H9 (cell line): Measurements from ENCODE around the gene CKLF. TPM values are rescaled to one million over a fixed set of nuclear protein-coding genes. Genes with fewer than 3 reads are reported as not detected.

Source experiments
- DNase-seq: peaks from one replicate; pipeline ENCODE4 v3.0.0-alpha.2; 2017
- H2AFZ ChIP-seq: one replicate; pipeline ENCODE4 v1.6.1; 2013; ENCODE audit warnings: mild to moderate bottlenecking, low read length, control low read depth, moderate library complexity
- H2AK5ac ChIP-seq: 2 replicates; pipeline ENCODE4 v1.6.1; 2013; ENCODE audit warnings: low read length, control low read depth, mixed read lengths; ENCODE audit not compliant: insufficient read length
- H2BK120ac ChIP-seq: one replicate; pipeline ENCODE4 v1.6.1; 2013; ENCODE audit warnings: low read depth, mild to moderate bottlenecking, low read length, control low read depth, inconsistent platforms; ENCODE audit not compliant: poor library complexity, severe bottlenecking
- H2BK12ac ChIP-seq: 2 replicates; pipeline ENCODE4 v1.6.1; 2013; ENCODE audit warnings: low read length, control low read depth, mixed read lengths, low read depth; ENCODE audit not compliant: insufficient read length
- H2BK15ac ChIP-seq: 2 replicates; pipeline ENCODE4 v1.6.1; 2013; ENCODE audit warnings: low read depth, low read length, control low read depth
- H2BK20ac ChIP-seq: one replicate; pipeline ENCODE4 v1.6.1; 2013; ENCODE audit warnings: low read depth, mild to moderate bottlenecking, low read length, control low read depth, inconsistent platforms; ENCODE audit not compliant: poor library complexity, severe bottlenecking
- H2BK5ac ChIP-seq: 2 replicates; pipeline ENCODE4 v1.6.1; 2013; ENCODE audit warnings: low read length, control low read depth, mixed read lengths; ENCODE audit not compliant: insufficient read length
- H3K14ac ChIP-seq: 2 replicates; pipeline ENCODE4 v1.6.1; 2013; ENCODE audit warnings: low read length, control low read depth; ENCODE audit not compliant: insufficient read depth
- H3K18ac ChIP-seq: 2 replicates; pipeline ENCODE4 v1.6.1; 2013; ENCODE audit warnings: low read depth, mild to moderate bottlenecking, mixed read lengths, low read length, control low read depth; ENCODE audit not compliant: insufficient read length
- H3K23ac ChIP-seq: 2 replicates; pipeline ENCODE4 v1.6.1; 2013; ENCODE audit warnings: low read length, control low read depth, mixed read lengths, low read depth; ENCODE audit not compliant: insufficient read length
- H3K23me2 ChIP-seq: 2 replicates; pipeline ENCODE4 v1.6.1; 2013; ENCODE audit warnings: low read depth, mild to moderate bottlenecking, mixed read lengths, low read length, control low read depth; ENCODE audit not compliant: insufficient read length, poor library complexity, severe bottlenecking
- H3K27ac ChIP-seq: 2 replicates; pipeline ENCODE4 v1.5.1; 2013; ENCODE audit warnings: low read length, control low read depth, mixed read lengths, low read depth; ENCODE audit not compliant: insufficient read length
- H3K27me3 ChIP-seq: 2 replicates; pipeline ENCODE4 v1.6.1; 2013; ENCODE audit warnings: low read length, control low read depth, inconsistent platforms; ENCODE audit not compliant: insufficient read depth
- H3K4ac ChIP-seq: 2 replicates; pipeline ENCODE4 v1.6.1; 2013; ENCODE audit warnings: low read depth, mild to moderate bottlenecking, control low read depth, inconsistent platforms, low read length, moderate library complexity
- H3K4me1 ChIP-seq: 2 replicates; pipeline ENCODE4 v1.6.1; 2013; ENCODE audit warnings: low read length, control low read depth, inconsistent platforms; ENCODE audit not compliant: insufficient read depth
- H3K4me2 ChIP-seq: 2 replicates; pipeline ENCODE4 v1.6.1; 2013; ENCODE audit warnings: low read length, control low read depth, mixed read lengths; ENCODE audit not compliant: insufficient read length, insufficient read depth
- H3K56ac ChIP-seq: 2 replicates; pipeline ENCODE4 v1.6.1; 2013; ENCODE audit warnings: low read depth, mild to moderate bottlenecking, mixed read lengths, low read length, control low read depth; ENCODE audit not compliant: insufficient read length
- H3K79me1 ChIP-seq: 2 replicates; pipeline ENCODE4 v1.6.1; 2013; ENCODE audit warnings: low read depth, mild to moderate bottlenecking, moderate library complexity, low read length, control low read depth, inconsistent platforms; ENCODE audit not compliant: insufficient read depth, poor library complexity, severe bottlenecking
- H3K79me2 ChIP-seq: 2 replicates; pipeline ENCODE4 v1.6.1; 2013; ENCODE audit warnings: low read length, control low read depth, inconsistent platforms; ENCODE audit not compliant: insufficient read depth
- H3K9ac ChIP-seq: 2 replicates; pipeline ENCODE4 v1.6.1; 2013; ENCODE audit warnings: low read length, control low read depth, mixed read lengths; ENCODE audit not compliant: insufficient read length; ENCODE audit errors: extremely low read depth
- H3K9me3 ChIP-seq: one replicate; pipeline ENCODE4 v1.6.1; 2013; ENCODE audit warnings: low read depth, low read length, inconsistent platforms; ENCODE audit not compliant: control insufficient read depth
- H3T11ph ChIP-seq: one replicate; pipeline ENCODE4 v1.6.1; 2013; ENCODE audit warnings: mild to moderate bottlenecking, low read length, control low read depth, inconsistent platforms
- H4K20me1 ChIP-seq: one replicate; pipeline ENCODE4 v1.6.1; 2013; ENCODE audit not compliant: control insufficient read depth, insufficient read length, insufficient read depth
- H4K5ac ChIP-seq: 2 replicates; pipeline ENCODE4 v1.6.1; 2013; ENCODE audit warnings: low read depth, mild to moderate bottlenecking, mixed read lengths, low read length, control low read depth; ENCODE audit not compliant: insufficient read length
- H4K8ac ChIP-seq: replicated peaks from 2 replicates; pipeline ENCODE4 v1.6.1; 2013; ENCODE audit warnings: low read length, control low read depth, mixed read lengths, low read depth; ENCODE audit not compliant: insufficient read length
- H4K91ac ChIP-seq: 2 replicates; pipeline ENCODE4 v1.6.1; 2013; ENCODE audit warnings: low read depth, mild to moderate bottlenecking, moderate library complexity, mixed read lengths, low read length, control low read depth; ENCODE audit not compliant: insufficient read length
- H3K27ac Mint-ChIP-seq, 3 experiments: 2 replicates in 2 of 3; 3 replicates in 1 of 3; pipeline ENCODE4 v1.8.0; 2020 to 2021; ENCODE audit warnings: mixed read lengths in 3 of 3, mild to moderate bottlenecking in 1 of 3, moderate library complexity in 1 of 3
- H3K27me3 Mint-ChIP-seq: 2 replicates; pipeline ENCODE4 v1.8.0; 2021; ENCODE audit warnings: low read depth, mild to moderate bottlenecking, moderate library complexity, mixed read lengths
- H3K36me3 Mint-ChIP-seq, 3 experiments: 2 replicates in 2 of 3; 3 replicates in 1 of 3; pipeline ENCODE4 v1.8.0; 2020 to 2021; ENCODE audit warnings: low read depth in 3 of 3, mixed read lengths in 3 of 3; ENCODE audit not compliant: insufficient read depth in 1 of 3
- H3K4me1 Mint-ChIP-seq, 2 experiments: 2 replicates each; pipeline ENCODE4 v1.8.0; 2020; ENCODE audit warnings: mixed read lengths in 2 of 2
- H3K4me3 Mint-ChIP-seq, 2 experiments: 2 replicates in 1 of 2; 3 replicates in 1 of 2; pipeline ENCODE4 v1.8.0; 2020 to 2021; ENCODE audit warnings: mild to moderate bottlenecking in 2 of 2, mixed read lengths in 2 of 2, moderate library complexity in 1 of 2
- H3K9me3 Mint-ChIP-seq, 2 experiments: 2 replicates in 1 of 2; 3 replicates in 1 of 2; pipeline ENCODE4 v1.8.0; 2020; ENCODE audit warnings: mild to moderate bottlenecking in 2 of 2, mixed read lengths in 2 of 2, moderate library complexity in 1 of 2
- WGBS: extraction: QIAGEN DNeasy Blood & Tissue Kit; methylation state at CpG from one replicate; pipeline ENCODE4 v1.1.7; 2013; ENCODE audit warnings: missing lambda C conversion rate, low lambda C conversion rate, mixed read lengths; ENCODE audit not compliant: insufficient read length; ENCODE audit errors: extremely low coverage; 5-methylcytosine and 5-hydroxymethylcytosine counted together
- total RNA-seq: library from RNA; stranded (reverse); gene quantifications from 2 replicates; pipeline ENCODE4 v1.2.1, GENCODE V29; 2021
- TF ChIP-seq, protein P1 (sequence below): fragments of 200-600 bp; sonication (generic); conservative IDR thresholded peaks from 3 replicates; pipeline ENCODE4 v1.8.0; 2021; ENCODE audit warnings: antibody characterized with exemption, mild to moderate bottlenecking

Gene CKLF
- total RNA-seq, 1 experiment from 2014 or later = 23.1 TPM

DNA sequence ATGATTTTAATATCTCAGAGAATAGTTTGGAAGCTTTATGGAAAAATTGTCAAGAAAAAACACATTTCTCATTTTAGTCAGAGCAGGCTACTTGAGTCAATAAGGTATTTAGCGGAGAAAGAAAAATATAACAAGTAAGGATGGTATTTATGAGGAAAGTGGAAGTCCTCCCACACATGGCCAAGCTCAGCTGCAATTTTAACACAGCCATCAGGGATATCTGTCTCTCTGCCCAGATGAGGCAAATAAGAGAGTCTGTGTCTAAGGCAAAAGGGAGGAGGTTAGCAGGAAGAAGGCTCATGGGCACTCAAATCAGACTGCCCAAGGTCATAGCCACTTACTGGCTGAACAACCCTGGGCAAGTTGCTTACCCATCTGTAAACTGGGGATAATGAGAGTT lies 21.7 kb downstream of the CKLF start:
- Histone ChIP-seq H3K18ac (no peak overlapping the region), H2BK120ac (no peak overlapping the region), H3K23ac (no peak overlapping the region), H3K4me1 (no peaks in the 10 kb centered on the region), H3K79me1 (no peaks in the 10 kb centered on the region), H3K9ac (no peak overlapping the region), H2AFZ (no peak overlapping the region), H4K20me1 (no peaks in the 10 kb centered on the region), H2AK5ac (no peak overlapping the region), H4K91ac (no peak overlapping the region), H3K27ac (no peak overlapping the region), H3K14ac (no peak overlapping the region), H3K4ac (no peak overlapping the region), H3T11ph (no peak overlapping the region), H2BK12ac (no peak overlapping the region), H3K4me2 (no peak overlapping the region), H2BK15ac (no peak overlapping the region), H3K23me2 (no peaks in the 10 kb centered on the region), H3K9me3 (no peaks in the 10 kb centered on the region), H3K27me3 (peaks cover 13% of the 10 kb centered on the region; the same call in 1 of the 2 replicates), H2BK5ac (no peak overlapping the region), H3K56ac (no peak overlapping the region), H4K5ac (no peak overlapping the region), H4K8ac (no peak overlapping the region), H2BK20ac (no peak overlapping the region), H3K79me2 (no peaks in the 10 kb centered on the region)
- no peak overlapping the region for H3K27ac Mint-ChIP-seq
- H3K4me1 Mint-ChIP-seq = peaks cover 4 to 7% of the 10 kb centered on the region in 2 experiments
- H3K27me3 Mint-ChIP-seq = peaks cover 21% of the 10 kb centered on the region
- TF ChIP-seq, protein P1, sequence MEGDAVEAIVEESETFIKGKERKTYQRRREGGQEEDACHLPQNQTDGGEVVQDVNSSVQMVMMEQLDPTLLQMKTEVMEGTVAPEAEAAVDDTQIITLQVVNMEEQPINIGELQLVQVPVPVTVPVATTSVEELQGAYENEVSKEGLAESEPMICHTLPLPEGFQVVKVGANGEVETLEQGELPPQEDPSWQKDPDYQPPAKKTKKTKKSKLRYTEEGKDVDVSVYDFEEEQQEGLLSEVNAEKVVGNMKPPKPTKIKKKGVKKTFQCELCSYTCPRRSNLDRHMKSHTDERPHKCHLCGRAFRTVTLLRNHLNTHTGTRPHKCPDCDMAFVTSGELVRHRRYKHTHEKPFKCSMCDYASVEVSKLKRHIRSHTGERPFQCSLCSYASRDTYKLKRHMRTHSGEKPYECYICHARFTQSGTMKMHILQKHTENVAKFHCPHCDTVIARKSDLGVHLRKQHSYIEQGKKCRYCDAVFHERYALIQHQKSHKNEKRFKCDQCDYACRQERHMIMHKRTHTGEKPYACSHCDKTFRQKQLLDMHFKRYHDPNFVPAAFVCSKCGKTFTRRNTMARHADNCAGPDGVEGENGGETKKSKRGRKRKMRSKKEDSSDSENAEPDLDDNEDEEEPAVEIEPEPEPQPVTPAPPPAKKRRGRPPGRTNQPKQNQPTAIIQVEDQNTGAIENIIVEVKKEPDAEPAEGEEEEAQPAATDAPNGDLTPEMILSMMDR = no peak
- DNase-seq = no peak
- WGBS = no CpG with 5 or more reads among the region's 1 CpG
- no peaks in the 10 kb centered on the region for H3K36me3 Mint-ChIP-seq
- H3K9me3 Mint-ChIP-seq = no peaks in the 10 kb centered on the region
- no peak overlapping the region for H3K4me3 Mint-ChIP-seq
